Lung (tissue), 12 donors: Measurements from ENCODE around the gene OCIAD2. TPM values are rescaled to one million over a fixed set of nuclear protein-coding genes. Genes with fewer than 3 reads are reported as not detected.

Experiments used
- ATAC-seq: fragments of 200-7000 bp; cut with Tn5 transposase; one replicate; pipeline ENCODE4 v1.9.1; 2020; ENCODE audit warnings: moderate number of reproducible peaks; ENCODE audit not compliant: insufficient read depth, low FRiP score
- DNase-seq, 3 donors: peaks; one replicate each; pipeline ENCODE4 v3.0.0-alpha.2; 2013 to 2017
- H3K27ac ChIP-seq, 2 donors: one replicate each; pipeline ENCODE4 v1.5.1; 2013; ENCODE audit warnings: mild to moderate bottlenecking in 2 of 2, moderate library complexity in 2 of 2, control low read depth in 1 of 2, inconsistent platforms in 1 of 2, low read depth in 1 of 2, low read length in 1 of 2
- H3K27me3 ChIP-seq, 3 donors: one replicate each; pipeline ENCODE4 v1.5.1; 2013; ENCODE audit warnings: low read length in 2 of 3; ENCODE audit not compliant: control insufficient read depth in 3 of 3, insufficient read depth in 3 of 3
- H3K36me3 ChIP-seq, 4 donors: one replicate each; pipeline ENCODE4 v1.5.1; 2013; ENCODE audit warnings: low read length in 4 of 4, mild to moderate bottlenecking in 1 of 4, moderate library complexity in 1 of 4; ENCODE audit not compliant: control insufficient read depth in 4 of 4, insufficient read depth in 4 of 4
- H3K4me1 ChIP-seq, 5 donors: one replicate each; pipeline ENCODE4 v1.5.1; 2013; ENCODE audit warnings: low read length in 5 of 5, mild to moderate bottlenecking in 2 of 5, moderate library complexity in 1 of 5; ENCODE audit not compliant: control insufficient read depth in 5 of 5, insufficient read depth in 5 of 5
- H3K4me3 ChIP-seq: one replicate; pipeline ENCODE4 v1.5.1; 2013; ENCODE audit warnings: mild to moderate bottlenecking, control low read depth, moderate library complexity
- H3K9ac ChIP-seq, 2 donors: one replicate each; pipeline ENCODE4 v1.5.1; 2013; ENCODE audit warnings: low read length in 2 of 2, control low read depth in 1 of 2; ENCODE audit not compliant: insufficient read depth in 1 of 2
- H3K9me3 ChIP-seq, 4 donors: one replicate each; pipeline ENCODE4 v1.5.1; 2013; ENCODE audit warnings: low read length in 3 of 4, mild to moderate bottlenecking in 1 of 4, moderate library complexity in 1 of 4; ENCODE audit not compliant: control insufficient read depth in 4 of 4, insufficient read depth in 3 of 4
- whole genome bisulfite sequencing, 2 donors: extraction: QIAGEN DNeasy Blood & Tissue Kit; methylation state at CpG; one replicate each; pipeline ENCODE4 v1.1.7; 2013; 5-methylcytosine and 5-hydroxymethylcytosine counted together
- polyA plus RNA-seq, 2 donors: library from polyadenylated mRNA; stranded (reverse); fragments of 200-250 nt; gene quantifications; one replicate each; pipeline ENCODE4 v1.2.1, GENCODE V29; 2013
- total RNA-seq, 2 donors: library from RNA; depleted of rRNA in 1 of 2; stranded (reverse); fragments of >200 nt in 1 of 2; gene quantifications; one replicate each; pipeline ENCODE4 v1.2.1, GENCODE V29; 2014 to 2021
- TF ChIP-seq, protein P1 (sequence below): IDR thresholded peaks from 2 replicates; pipeline ENCODE4 v1.5.1; 2012; ENCODE audit warnings: mild to moderate bottlenecking; ENCODE audit errors: control extremely low read depth, extremely low read depth
- donor health status: control.
- donor health status: control.
- donor health status: Bipolar disorder and iron deficiency.
- donor health status: healthy.
- donor health status: DM: yes; HTN: yes; CAD: no.

The OCIAD2 gene
- total and polyA plus RNA-seq, 4 donors = 13.1 to 56.3 (median 36.0) TPM

- Histone ChIP-seq H3K4me1 (no peaks in the 10 kb centered on the region), H3K4me3 (no peak overlapping the region), H3K27me3 (no peaks in the 10 kb centered on the region), H3K36me3 (no peaks in the 10 kb centered on the region), H3K9ac (no peak overlapping the region), H3K9me3 (no peaks in the 10 kb centered on the region), H3K27ac (no peak overlapping the region)
- TF ChIP-seq, protein P1, sequence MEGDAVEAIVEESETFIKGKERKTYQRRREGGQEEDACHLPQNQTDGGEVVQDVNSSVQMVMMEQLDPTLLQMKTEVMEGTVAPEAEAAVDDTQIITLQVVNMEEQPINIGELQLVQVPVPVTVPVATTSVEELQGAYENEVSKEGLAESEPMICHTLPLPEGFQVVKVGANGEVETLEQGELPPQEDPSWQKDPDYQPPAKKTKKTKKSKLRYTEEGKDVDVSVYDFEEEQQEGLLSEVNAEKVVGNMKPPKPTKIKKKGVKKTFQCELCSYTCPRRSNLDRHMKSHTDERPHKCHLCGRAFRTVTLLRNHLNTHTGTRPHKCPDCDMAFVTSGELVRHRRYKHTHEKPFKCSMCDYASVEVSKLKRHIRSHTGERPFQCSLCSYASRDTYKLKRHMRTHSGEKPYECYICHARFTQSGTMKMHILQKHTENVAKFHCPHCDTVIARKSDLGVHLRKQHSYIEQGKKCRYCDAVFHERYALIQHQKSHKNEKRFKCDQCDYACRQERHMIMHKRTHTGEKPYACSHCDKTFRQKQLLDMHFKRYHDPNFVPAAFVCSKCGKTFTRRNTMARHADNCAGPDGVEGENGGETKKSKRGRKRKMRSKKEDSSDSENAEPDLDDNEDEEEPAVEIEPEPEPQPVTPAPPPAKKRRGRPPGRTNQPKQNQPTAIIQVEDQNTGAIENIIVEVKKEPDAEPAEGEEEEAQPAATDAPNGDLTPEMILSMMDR = no peak
- no peak for ATAC-seq
- DNase-seq = no peak
These were observed 42.5 kb upstream of the OCIAD2 start for GRCh38 chr4:48949086-48949485.

- Histone ChIP-seq H3K36me3 (no peaks in the 10 kb centered on the region), H3K4me3 (no peak overlapping the region), H3K9me3 (no peaks in the 10 kb centered on the region), H3K27ac (no peak overlapping the region), H3K4me1 (no peaks in the 10 kb centered on the region), H3K9ac (no peak overlapping the region), H3K27me3 (no peaks in the 10 kb centered on the region)
- TF ChIP-seq, protein P1 = no peak
- DNase-seq (no peak), ATAC-seq (no peak)
- WGBS, 2 donors = 93 to 98% methylated on average over 1 of the region's 1 CpG
These were observed 41.2 kb upstream of the OCIAD2 start for GRCh38 chr4:48947731-48948130.

GRCh38 chr4:48945981-48946380 is 39.4 kb upstream of the OCIAD2 start:
- DNase-seq (no peak), ATAC-seq (no peak)
- no peaks in the 10 kb centered on the region for H3K9me3 ChIP-seq
- no peak overlapping the region for H3K4me3 ChIP-seq
- H3K4me1 ChIP-seq = no peaks in the 10 kb centered on the region
- no peaks in the 10 kb centered on the region for H3K27me3 ChIP-seq
- H3K9ac ChIP-seq = no peak overlapping the region
- H3K36me3 ChIP-seq = no peaks in the 10 kb centered on the region
- 49 to 57% methylated on average over 2 of the region's 2 CpGs for WGBS, 2 donors
- TF ChIP-seq, protein P1 = no peak
- H3K27ac ChIP-seq = no peak overlapping the region

DNA sequence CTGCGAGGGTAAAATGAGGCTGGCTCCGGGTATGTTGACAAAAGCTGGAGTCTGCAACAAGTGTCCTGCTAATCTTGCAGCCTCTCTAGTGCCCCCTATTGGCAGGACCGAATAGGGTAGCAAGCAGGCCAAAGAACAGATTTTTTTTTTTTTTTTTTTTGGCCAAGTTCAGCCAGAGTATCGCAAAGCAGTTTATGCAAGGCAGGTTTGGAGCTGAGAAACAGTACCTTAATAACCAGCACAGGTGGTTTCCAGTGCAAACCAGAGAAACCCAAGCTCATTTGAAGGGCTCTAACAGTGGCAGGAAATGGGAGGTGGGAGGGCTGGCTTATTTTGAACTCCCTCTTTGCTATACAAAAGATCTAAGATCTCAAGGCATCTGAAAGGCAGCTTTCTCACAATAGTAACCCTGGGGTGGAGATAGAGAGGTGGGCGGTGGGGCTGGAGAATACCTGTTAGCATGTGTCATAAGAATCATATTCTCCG is 38.2 kb upstream of the OCIAD2 start:
- no peak for DNase-seq
- Histone ChIP-seq H3K36me3 (no peaks in the 10 kb centered on the region), H3K27me3 (no peaks in the 10 kb centered on the region), H3K27ac (no peak overlapping the region), H3K4me3 (no peak overlapping the region), H3K9me3 (no peaks in the 10 kb centered on the region), H3K9ac (no peak overlapping the region), H3K4me1 (no peaks in the 10 kb centered on the region)
- 73 to 75% methylated on average over 6 of the region's 6 CpGs for WGBS, 2 donors
- TF ChIP-seq, protein P1 = no peak
- no peak for ATAC-seq
